ENCODE data around the gene KIF2A.

The KIF2A gene

DNA sequence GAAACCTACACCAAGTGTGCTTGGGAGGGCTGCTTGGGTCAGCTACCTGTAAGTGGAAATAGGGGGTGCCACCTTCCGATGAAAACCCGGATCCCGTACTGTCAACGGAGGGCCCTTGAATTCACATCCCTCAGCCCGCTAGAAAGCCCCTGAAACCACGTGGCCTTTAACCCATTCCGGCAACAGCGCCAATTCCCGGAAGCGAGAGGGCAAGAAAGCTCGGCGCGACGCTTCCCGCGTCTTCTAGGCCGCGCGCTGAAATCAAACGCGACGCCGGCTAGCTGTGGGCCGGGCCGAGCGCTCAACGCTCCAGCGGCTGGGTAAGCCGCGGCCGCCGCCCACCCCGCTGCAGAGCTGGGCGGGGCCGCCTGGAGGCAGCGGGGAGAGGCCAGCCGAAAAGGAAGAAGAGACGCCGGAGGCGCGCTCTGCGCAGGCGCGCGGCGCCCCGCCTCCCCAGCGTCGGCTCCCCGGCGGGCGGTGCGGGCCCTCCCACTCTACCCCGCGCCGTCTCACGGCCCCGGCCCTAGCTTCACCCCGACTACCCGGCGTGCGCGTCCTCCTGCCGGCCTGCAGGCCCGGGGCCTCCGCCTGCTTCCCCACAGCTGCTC is at the start of gene KIF2A:
Gene KIF2A, plus strand, starts transcription at position 492 of the 608 bp plus-strand sequence. CDS start 267 bp downstream, outside the sequence.
- peak; percentile 92 for DNase-seq (ENCODE audit: low spot score)

DNA sequence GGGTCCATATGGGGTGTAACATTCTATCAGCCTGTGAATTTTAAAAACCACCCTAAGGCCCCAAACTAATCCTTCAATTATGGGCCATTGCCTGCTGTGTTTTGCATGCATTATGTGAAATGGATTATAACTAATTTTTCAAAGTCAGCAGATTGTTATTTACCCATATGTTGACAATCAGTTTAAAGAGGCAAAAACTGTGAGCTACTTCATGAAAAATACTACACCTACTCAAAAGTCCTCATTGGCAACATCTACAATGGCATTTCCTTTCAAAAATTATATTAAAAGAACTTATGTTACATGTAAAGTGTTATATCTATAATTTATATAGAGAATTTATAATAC is 49.0 kb upstream of the KIF2A start:
- no peak for DNase-seq (ENCODE audit: low spot score)

DNA sequence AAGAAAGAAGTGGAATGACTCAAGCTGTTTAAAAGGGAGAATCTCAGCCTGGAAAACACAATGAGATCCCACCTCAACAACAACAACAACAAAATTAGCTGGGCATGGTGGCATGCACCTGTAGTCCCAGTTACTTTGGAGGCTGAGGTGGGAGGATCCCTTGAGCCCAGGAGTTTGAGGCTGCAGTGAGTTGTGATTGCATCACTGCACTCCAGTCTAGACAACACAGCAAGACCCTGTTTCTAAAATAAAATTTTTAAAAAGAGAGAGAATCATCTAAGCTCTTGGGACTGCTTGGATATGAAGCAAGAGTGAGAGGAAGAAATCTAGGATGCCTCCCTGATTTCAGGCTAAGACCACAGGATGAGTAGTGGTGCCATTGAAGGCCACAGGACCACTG is 47.4 kb upstream of the KIF2A start:
- no peak for DNase-seq (ENCODE audit: low spot score)

DNA sequence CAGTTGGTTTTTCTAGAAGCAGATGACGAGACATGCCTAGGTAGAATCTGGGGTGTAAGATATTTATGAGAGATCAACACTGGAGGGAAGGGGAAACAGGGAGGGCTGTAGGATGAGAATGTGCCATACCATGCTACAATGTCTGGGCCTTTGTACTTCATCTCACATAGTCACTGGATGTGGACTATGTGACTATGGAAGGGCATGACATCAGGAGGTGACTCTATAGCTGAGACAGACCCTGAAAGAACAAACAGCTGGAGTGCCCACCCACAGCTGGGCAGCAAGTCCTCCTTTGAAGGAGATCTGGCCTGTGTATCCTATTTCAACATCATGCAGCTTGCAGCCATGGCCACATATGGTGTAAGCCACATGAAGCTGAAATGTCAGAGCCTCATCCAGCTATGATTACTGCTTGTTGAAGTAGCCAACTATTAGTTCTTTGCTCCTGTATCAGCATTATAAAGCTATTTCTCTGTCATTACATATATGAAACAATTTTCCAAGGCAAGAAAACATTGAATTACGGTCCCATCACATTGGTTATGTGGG is 46.2 kb upstream of the KIF2A start:
- no peak for DNase-seq (ENCODE audit: low spot score)

DNA sequence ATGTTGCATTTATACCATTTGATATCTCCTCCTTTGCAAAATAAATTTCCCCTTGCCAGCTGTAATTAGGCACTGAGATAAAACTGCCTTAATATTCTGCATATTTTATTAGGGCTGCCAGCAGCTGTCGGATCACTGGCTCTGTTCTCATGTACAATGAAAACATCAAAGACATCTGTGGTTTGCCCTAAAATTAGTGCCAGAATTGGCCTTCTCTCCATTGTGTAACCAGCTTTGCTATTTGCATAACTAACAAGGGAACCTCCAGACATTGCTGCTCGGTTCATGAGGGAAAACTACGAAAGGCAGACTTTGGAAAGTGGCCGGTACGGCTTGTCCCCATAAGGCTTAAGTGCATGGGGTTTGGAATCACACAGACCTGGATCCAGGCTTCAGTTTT is 45.5 kb upstream of the KIF2A start:
- no peak for DNase-seq (ENCODE audit: low spot score)

DNA sequence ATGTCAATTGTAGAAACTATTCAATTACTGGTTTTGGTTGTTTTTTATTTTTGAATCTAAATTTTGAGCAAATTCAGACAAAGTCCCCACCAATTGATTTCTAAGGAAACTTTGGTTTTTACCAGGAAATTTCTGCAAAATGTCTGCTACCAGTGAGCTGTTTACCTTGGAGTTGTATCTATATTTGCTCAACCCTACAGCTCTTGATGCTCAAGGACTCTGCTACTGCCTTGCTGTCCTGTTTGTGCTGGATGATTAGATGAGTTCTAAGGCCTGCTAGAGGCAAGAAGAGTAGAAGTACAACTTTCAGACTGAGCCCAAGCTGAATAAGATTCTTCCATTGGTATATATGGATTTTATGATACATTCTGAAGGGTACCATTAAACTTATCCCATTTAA is 42.6 kb upstream of the KIF2A start:
- DNase-seq (ENCODE audit: low spot score): no peak

DNA sequence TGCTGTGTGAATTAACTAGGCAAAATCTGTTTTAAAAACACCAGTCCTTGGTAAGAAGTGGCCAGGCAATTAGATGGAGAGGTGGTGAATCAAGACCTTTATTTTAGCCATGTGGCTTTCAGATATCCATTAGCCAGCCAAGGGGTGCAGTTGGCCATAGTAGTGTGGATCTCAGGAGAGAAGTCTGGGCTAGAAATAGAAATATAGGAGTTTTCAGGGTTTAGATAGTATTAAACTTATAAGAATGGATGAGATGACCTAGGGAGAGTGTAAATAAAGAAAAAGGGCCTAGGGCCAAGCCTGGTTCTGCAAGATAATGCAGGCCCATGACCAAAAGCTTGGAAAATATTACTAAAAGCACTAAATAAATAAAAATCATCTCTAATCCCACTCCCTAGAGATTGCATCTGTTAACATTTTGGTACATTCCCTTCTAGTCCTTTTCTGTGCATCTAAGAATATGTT is 40.3 kb upstream of the KIF2A start:
- DNase-seq (ENCODE audit: low spot score): no peak

DNA sequence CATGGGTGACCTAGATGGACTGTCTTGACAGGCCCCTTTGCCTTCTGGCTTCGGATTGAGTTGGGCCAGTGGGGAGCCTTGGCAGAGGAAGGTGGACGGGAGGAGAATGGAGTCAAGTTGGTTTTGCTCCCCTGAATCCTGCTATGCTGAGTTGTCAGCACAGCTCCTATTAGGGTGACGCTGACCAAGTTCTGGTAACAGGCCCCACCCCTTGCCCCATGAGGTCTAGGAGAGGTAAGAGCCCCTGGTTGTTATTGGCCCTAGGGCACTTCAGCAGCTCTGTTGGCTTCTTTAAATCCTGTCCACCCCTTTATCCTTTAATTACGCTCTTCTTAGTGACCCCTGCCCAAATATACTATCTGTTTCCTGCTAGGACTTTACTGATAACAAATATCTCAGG is 39.4 kb upstream of the KIF2A start:
- no peak for DNase-seq (ENCODE audit: low spot score)

DNA sequence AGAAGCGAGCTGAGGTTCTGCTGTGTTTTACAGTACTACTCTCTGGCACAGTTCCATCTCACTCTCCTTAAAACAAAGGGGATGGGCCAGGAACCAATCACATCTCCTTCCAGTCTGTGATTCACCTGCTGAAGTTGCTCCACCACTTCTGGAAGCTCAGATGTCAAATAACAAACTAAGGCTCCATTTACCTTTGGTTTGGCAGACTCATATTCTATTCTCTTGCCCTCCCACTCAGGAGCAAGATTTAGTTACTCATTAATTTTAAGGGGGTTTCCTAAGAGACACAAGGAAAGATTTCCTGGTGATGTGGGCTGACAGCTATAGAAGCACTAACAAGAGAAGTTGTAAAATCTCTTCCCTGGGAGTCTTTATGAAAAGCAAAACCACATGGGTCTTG is 37.8 kb upstream of the KIF2A start:
- DNase-seq (ENCODE audit: low spot score): no peak

DNA sequence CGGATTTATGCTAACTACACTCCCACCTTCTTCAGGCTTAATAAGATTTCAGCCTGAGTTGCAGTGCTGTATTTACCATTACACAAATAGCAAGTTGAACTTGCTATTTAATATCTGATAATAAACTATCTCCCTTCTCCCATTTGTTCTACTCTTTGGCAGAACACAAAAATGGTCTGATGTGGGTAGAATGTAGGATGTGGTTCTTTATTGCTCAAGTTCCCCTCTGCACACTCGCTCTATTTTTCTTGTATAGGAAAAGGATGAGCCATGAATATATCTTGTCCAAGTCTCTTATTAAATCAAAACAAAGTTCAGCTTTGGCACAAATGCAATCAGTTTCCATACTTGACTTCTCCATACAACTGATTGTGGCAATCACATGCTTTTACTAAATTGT is 37.2 kb upstream of the KIF2A start:
- no peak for DNase-seq (ENCODE audit: low spot score)

DNA sequence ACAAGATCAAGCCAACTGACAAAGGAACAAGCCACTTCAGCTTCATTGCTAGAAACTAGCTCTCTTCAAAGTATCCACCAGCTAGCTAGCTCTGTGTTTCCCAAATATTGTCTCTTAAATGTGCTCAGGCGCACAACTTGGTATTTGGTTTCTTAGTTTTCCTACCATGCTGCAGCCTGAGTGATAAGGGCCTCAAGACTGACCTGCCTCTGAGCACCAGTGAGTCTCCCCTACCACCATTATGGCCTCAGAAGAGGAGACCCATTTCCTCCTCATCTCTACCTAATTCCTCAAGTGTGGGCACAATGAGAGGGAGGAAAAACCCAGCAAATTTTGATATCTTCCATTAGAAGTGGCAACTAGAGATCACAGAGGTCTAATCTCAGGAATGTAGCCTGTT is 34.6 kb upstream of the KIF2A start:
- DNase-seq (ENCODE audit: low spot score): no peak

DNA sequence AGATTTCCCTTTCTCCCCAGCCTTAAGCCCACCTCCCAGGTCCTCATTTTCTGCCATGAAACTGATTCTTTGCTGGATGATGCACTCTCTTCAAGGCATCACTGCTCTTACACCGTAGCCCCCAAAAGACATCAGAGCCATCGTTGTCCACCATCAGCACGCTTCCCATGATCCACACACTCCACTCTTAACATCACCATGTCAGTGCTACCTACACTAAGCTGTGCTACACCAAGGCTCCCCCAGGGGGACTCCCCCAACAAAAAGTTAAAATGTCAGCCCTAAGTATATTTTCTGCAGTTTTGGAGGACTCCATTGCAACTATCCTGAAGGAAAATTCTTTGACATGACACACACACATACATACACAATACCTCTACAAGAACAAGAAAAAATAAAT is 34.1 kb upstream of the KIF2A start:
- no peak for DNase-seq (ENCODE audit: low spot score)

DNA sequence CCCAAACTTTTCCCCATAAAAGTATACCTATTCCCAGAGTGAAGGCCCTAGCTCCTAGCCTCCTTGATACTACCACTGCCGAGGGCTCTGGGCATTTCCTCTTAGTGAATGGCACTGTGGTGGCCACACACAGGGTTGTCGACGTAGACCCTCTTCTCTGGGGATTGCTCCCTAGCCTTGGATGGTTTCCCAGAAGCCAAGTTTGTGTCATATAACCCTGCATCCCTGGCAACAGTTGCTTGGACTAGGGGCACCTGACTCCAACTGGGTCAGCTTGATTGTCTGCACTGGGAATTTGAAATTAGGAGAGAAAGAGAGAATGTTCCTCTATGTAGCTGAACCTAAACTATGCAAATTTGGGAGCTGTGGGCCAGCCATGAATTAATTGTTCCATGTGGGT is 32.3 kb upstream of the KIF2A start:
- DNase-seq (ENCODE audit: low spot score): no peak

DNA sequence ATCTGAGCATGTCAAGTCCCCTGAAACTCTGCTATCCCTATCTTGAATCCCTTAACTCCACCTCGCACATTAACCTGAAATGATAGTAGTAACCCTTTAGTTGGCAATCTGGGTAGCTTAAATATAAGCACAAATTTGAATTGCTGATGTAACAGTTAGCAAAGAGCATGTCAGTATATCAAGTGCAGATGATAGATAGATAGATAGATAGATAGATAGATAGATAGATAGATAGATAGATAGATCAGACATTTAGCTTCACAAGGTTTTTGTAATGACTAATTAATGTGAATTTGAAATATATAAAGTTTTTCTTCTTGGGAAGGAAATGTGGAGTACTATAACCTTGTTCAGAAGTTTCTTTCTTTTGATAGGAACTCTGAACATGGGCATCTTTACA is 30.4 kb upstream of the KIF2A start:
- no peak for DNase-seq (ENCODE audit: low spot score)

DNA sequence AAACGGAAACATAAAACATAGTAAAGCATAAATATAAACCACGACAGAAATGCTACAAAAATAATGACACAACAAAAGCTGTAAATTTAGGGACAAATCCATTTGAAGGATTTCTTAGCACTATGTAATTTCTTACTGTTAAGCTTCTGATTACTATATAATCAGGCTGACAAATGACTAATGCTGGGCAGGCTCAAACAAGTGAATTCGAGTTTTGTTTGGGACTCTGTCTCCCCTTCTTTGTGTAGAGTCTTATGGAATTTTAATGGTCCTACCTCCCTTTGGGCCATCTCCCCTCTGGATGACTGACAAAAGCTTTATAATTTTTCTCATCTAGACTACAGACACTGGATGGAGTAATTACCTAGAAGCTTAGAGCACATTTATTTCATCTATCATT is 24.6 kb upstream of the KIF2A start:
- no peak for DNase-seq (ENCODE audit: low spot score)

DNA sequence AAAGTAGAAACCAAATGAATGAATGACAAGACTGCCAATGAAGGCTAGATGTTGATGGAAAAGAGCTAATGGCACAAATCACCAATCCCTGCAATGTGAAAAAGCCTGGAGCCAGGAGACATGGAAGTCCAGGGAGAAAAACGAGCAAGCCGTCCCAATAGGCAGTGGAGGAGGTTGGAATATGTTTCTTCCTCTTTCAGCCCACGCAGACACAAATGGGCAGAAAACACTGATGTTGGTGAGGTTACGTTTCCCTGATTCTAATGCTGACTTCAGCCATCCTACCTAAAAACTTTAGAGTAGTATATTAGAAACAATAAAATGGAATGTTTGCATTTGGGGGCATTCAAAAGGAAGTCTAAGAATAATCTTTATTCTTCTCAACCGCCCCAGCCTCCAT is 23.9 kb upstream of the KIF2A start:
- no peak for DNase-seq (ENCODE audit: low spot score)

DNA sequence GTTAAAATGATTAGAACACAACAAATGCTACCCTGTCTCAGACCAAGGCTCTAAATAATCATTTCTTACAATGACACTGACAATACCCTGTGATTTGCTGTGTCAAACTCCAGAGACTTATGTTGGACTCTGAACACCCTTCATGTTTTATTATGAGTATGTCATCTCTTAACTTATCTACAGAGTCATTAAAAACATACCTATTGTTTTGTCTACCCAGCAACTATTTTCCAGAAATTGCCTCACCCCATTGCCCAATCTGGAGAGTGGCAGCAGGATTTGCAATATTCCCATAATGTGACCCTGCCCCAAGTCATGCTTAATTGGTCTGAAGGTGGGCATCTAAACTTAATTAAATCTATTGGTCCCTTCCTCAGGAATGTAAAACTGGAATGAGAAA is 23.0 kb upstream of the KIF2A start:
- no peak for DNase-seq (ENCODE audit: low spot score)

DNA sequence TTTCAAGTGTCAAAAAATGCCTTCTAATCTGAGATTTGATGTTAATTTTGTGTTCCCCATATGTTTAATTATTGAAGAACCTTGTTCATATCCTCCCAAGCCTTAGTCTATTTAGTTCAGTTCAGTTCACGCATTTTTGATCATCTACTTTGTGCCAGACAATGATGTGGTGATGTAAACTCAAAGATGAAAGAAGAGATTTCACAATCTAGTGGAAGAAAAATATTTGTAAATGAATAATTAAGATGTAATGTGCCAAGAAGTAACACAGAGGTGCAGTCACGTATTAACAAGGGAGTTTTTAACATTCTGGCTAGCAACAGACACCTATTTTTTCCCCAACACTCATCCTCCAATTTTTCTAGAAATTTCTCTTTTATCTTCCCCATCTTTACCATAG is 22.1 kb upstream of the KIF2A start:
- DNase-seq (ENCODE audit: low spot score): no peak

DNA sequence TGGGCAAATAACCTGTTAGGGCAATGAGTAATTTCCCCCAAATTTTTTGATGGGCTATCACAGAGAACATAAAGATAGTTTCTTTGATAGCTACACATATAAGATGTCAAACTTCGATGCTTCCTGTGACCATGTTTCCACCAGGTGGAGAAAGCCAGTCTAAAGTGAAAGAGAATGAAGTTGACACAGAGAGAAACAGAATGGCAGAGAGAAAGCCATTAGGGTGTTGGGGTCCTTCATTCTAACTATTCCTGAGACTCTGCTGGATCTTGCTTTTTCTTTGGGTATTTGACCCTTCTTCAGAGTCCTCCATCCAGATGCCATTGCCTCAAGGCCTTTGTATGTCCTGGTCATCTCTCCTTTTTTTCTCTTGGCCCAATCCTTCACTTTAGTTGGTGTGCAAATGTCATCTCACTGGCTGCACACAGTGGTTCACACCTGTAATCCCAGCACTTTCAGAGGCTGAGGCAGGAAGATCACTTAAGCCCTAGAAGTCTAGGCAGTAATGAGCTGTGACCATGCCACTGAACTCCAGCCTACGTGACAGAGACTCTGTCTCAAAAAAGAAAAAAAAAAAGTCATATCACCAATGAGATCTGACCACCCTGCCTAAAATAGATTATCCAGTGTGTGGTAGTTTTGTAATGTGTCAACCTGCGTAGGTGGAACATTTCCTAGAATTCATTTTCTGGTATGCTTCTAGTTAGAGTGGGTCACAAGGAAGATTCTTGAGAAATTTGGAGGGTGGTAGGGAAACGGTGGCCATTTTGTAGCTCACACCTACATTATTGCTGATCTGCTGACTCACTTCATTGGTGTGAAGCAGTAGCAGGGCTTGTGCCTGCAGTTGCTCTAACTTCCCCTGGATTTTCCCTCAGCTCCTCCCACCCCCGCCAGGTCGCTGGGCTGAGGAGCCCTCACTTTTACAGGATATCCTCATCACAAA is 20.8 kb upstream of the KIF2A start:
- DNase-seq (ENCODE audit: low spot score): no peak

DNA sequence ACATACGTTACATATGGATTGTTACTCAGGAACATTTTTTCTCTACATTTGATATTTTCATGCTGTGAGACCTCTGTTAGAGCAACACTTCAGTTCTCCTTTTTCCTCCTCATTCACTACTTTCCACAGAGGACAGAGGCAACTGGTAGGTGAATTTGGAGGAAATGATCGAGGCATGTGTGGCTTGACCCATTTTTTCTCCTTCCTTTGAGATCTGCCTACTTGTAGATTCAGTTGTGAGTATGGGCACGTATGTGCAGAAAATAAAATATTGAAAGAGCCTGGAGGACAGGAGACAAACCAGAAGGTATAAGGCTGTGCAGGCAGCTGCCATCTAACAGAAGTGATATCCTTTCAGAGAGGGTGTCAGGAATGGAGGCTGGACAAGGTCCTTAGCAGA is 19.2 kb upstream of the KIF2A start:
- no peak for DNase-seq (ENCODE audit: low spot score)

DNA sequence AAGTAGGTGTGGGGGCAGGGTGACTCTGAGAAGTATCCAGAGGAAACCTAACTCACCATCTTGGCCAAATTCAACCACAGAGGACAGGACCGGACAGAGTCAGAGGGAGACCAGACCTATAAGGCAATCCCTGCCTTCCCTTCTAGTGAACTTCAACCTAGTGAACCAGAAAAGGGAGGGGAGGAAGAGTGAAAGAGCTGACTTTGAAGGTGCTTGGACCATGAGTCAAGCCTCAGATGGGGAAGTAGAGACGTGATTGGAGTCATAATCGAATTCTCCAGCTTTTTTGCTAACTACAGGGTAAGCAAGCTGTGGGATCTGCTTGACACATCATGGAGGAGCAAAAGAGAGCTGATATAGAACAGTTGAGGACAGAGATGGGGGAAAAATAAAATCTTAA is 18.8 kb upstream of the KIF2A start:
- no peak for DNase-seq (ENCODE audit: low spot score)

DNA sequence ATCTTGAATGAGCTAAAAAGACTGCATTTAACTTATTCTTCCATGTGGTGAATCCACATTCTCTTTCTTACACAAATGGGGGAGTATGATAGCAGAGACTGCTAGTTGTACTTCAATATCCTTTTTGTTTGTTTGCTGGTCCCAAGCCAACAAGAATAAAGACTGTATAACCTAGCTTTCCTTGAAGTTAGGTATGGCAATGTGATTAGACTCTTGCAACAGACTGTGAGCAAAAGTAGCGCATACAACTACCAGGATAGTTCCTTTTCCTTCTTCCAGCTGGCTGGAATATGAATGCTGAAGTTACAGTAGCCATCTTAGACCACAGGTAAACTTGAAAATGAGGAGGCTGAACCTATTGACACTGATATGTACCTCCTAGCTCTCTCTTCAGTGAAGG is 17.9 kb upstream of the KIF2A start:
- no peak for DNase-seq (ENCODE audit: low spot score)

DNA sequence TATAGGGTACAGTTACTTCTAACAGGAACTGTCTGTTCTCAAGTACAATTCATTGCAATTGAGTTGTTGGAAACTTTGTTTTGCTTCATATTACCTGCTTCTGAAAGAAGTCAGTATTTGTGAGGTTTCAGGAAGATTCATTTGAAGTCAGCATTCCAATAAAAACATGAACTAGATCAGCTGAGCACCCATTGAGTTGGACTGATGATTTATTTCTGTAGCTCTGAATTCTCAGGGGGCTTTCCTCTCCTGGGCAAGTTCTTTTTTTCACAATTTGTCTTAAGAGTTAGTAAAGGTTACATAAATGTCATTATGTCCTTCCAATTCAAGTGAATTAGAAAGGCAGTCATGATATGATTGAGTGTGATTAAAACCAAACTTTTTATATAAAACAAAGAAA is 16.2 kb upstream of the KIF2A start:
- no peak for DNase-seq (ENCODE audit: low spot score)

Data from CD4-positive, alpha-beta T cell treated with Interleukin-6 at 100 ng/mL for 8 hours (primary cell).